HL-60 (cell line): ENCODE results near the gene ACOX3.

Experiments used
- GABPA ChIP-seq: IDR thresholded peaks from 2 replicates; pipeline ENCODE4 v1.6.1; 2012; ENCODE audit warnings: low read depth
- POLR2AphosphoS5 ChIP-seq: IDR thresholded peaks from 2 replicates; pipeline ENCODE4 v1.6.1; 2012; ENCODE audit warnings: low read depth
- SPI1 ChIP-seq: IDR thresholded peaks from 2 replicates; pipeline ENCODE4 v1.6.1; 2012; ENCODE audit warnings: low read depth, mild to moderate bottlenecking, borderline replicate concordance
- TF ChIP-seq, protein P1 (sequence below): IDR thresholded peaks from 2 replicates; pipeline ENCODE4 v1.6.1; 2012; ENCODE audit warnings: low read depth; ENCODE audit not compliant: insufficient replicate concordance
- TF ChIP-seq, protein P2 (sequence below): IDR thresholded peaks from one replicate; pipeline ENCODE4 v1.5.1; 2011; ENCODE audit warnings: low read length, control low read depth, inconsistent platforms; ENCODE audit not compliant: insufficient read depth

DNA sequence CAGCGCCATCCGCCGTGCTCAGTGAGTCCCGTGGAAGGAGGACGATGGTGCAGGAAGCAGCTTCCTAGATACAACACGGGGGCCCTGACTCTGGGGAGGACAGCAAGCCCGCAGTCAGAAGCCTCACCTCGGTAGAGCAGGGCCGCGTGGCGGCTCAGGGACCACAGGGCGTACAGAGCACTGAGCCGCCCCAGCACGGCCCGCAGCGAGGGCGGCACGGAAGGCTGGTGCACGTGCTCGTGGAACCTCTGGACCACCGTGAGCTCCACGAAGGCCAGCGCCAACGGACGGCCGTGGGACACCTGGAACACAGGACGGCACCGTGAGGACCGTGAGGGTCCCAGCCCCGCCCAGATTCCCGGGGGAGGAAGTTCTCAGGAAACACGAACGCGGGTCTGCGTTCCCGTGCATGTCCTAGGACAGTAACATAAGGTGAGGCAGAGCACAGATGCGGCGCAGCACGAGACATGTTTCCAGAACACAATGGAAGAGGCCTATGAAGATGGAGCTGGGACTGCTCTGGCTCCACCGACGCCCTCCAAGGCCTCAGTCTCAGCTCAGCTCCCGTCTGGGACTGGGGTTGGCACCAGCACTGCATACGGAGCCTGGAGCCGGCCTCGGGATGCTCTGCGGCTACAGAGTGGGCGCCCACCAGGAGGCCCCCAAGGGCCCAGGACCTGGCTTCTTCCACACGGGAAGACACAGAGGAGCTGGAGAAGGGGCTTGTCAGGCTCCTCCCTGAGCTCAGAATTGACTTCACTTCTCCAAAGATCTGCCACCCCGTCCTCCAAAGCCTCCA, 65.5 kb downstream of the ACOX3 start:
- TF ChIP-seq, protein P1, sequence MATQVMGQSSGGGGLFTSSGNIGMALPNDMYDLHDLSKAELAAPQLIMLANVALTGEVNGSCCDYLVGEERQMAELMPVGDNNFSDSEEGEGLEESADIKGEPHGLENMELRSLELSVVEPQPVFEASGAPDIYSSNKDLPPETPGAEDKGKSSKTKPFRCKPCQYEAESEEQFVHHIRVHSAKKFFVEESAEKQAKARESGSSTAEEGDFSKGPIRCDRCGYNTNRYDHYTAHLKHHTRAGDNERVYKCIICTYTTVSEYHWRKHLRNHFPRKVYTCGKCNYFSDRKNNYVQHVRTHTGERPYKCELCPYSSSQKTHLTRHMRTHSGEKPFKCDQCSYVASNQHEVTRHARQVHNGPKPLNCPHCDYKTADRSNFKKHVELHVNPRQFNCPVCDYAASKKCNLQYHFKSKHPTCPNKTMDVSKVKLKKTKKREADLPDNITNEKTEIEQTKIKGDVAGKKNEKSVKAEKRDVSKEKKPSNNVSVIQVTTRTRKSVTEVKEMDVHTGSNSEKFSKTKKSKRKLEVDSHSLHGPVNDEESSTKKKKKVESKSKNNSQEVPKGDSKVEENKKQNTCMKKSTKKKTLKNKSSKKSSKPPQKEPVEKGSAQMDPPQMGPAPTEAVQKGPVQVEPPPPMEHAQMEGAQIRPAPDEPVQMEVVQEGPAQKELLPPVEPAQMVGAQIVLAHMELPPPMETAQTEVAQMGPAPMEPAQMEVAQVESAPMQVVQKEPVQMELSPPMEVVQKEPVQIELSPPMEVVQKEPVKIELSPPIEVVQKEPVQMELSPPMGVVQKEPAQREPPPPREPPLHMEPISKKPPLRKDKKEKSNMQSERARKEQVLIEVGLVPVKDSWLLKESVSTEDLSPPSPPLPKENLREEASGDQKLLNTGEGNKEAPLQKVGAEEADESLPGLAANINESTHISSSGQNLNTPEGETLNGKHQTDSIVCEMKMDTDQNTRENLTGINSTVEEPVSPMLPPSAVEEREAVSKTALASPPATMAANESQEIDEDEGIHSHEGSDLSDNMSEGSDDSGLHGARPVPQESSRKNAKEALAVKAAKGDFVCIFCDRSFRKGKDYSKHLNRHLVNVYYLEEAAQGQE: no peak
- TF ChIP-seq, protein P2, sequence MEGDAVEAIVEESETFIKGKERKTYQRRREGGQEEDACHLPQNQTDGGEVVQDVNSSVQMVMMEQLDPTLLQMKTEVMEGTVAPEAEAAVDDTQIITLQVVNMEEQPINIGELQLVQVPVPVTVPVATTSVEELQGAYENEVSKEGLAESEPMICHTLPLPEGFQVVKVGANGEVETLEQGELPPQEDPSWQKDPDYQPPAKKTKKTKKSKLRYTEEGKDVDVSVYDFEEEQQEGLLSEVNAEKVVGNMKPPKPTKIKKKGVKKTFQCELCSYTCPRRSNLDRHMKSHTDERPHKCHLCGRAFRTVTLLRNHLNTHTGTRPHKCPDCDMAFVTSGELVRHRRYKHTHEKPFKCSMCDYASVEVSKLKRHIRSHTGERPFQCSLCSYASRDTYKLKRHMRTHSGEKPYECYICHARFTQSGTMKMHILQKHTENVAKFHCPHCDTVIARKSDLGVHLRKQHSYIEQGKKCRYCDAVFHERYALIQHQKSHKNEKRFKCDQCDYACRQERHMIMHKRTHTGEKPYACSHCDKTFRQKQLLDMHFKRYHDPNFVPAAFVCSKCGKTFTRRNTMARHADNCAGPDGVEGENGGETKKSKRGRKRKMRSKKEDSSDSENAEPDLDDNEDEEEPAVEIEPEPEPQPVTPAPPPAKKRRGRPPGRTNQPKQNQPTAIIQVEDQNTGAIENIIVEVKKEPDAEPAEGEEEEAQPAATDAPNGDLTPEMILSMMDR: no peak
- TF ChIP-seq POLR2AphosphoS5 (no peak), GABPA (no peak), SPI1 (no peak)
